ENCODE measurements around the gene TNNT2.

The TNNT2 gene

DNA sequence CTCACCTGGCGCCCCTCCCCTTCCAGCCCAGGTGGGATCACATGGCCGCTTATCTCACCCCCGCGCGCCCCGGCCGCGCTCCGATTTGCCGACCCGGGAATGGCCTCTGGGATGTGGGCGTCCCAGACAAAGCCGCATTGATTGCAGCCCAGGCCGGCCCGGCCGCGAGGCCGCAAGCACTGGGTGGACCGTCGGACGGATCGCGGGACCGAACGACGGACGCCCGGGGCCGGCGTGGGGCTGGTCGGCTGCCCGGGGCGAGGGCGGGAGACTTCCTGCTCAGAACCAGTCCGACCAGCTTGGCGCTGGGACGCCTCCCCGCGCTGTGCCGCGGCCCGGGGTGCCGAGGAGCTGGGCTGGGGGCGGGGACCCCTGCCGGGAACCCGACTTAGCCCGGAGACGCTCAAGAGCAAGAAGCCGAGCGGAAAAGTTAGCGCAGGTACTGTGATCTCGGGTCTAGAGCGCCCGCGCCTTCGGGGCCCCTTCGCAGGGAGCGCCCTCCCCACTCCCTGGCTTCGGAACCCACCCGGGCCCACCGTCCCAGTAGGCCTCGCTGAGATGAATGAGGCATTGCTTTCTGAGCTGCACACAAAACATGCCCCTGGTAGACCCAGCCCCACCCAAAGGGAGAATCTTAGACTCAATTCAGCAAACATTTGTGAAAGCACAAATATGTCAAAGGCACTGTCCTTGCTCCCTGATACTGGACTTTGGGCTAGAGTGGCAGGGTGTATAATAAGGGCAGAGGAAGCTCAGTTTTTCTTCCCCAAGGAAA is 22.1 kb upstream of the TNNT2 start:
- Histone ChIP-seq H3K9ac (no peak overlapping the region), H4K20me1 (ENCODE audit: insufficient read depth) (no peaks in the 10 kb centered on the region), H3K36me3 (ENCODE audit: insufficient read depth) (no peaks in the 10 kb centered on the region), H3K27me3 (ENCODE audit: insufficient read depth, low read depth) (peaks cover 9% of the 10 kb centered on the region), H3K4me3 (IDR thresholded peaks at IDR 0.05; ENCODE audit: insufficient read depth, low read depth, low read length) (no peak overlapping the region), H3K79me2 (ENCODE audit: insufficient read depth, low read depth) (no peaks in the 10 kb centered on the region), H2AFZ (ENCODE audit: low read depth) (no peak overlapping the region), H3K4me2 (no peak overlapping the region), H3K27ac (no peak overlapping the region), H3K4me1 (ENCODE audit: low read depth, poor library complexity, severe bottlenecking) (no peaks in the 10 kb centered on the region)
- TF ChIP-seq CTCF (conservative IDR thresholded peaks at IDR 0.05; ENCODE audit: low read depth, low read length), result no peak

- Histone ChIP-seq H3K4me1 (ENCODE audit: low read depth, poor library complexity, severe bottlenecking) (no peaks in the 10 kb centered on the region), H3K27ac (no peak within 1 kb of the TSS), H2AFZ (ENCODE audit: low read depth) (no peak within 1 kb of the TSS), H3K79me2 (ENCODE audit: insufficient read depth, low read depth) (no peaks in the 10 kb centered on the region), H4K20me1 (ENCODE audit: insufficient read depth) (no peaks in the 10 kb centered on the region), H3K27me3 (ENCODE audit: insufficient read depth, low read depth) (peaks cover 9% of the 10 kb centered on the region), H3K4me2 (no peak within 1 kb of the TSS), H3K9ac (no peak within 1 kb of the TSS), H3K36me3 (ENCODE audit: insufficient read depth) (no peaks in the 10 kb centered on the region), H3K4me3 (IDR thresholded peaks at IDR 0.05; ENCODE audit: insufficient read depth, low read depth, low read length) (no peak within 1 kb of the TSS)
- no peak for TF ChIP-seq CTCF (conservative IDR thresholded peaks at IDR 0.05; ENCODE audit: low read depth, low read length)
Observed at GRCh38 chr1:201399018-201399351, 21.5 kb upstream of the TNNT2 start, which contains the start of gene LAD1. Gene LAD1 (minus strand): TSS chr1:201399324. CDS start chr1:201399306, 18 bp downstream.

GRCh38 chr1:201397675-201398074 is 20.2 kb upstream of the TNNT2 start:
- TF ChIP-seq CTCF (conservative IDR thresholded peaks at IDR 0.05; ENCODE audit: low read depth, low read length), result no peak
- Histone ChIP-seq H3K27ac (no peak overlapping the region), H3K4me3 (IDR thresholded peaks at IDR 0.05; ENCODE audit: insufficient read depth, low read depth, low read length) (no peak overlapping the region), H3K4me2 (no peak overlapping the region), H3K9ac (no peak overlapping the region), H3K79me2 (ENCODE audit: insufficient read depth, low read depth) (no peaks in the 10 kb centered on the region), H3K27me3 (ENCODE audit: insufficient read depth, low read depth) (peaks cover 9% of the 10 kb centered on the region), H4K20me1 (ENCODE audit: insufficient read depth) (no peaks in the 10 kb centered on the region), H3K36me3 (ENCODE audit: insufficient read depth) (no peaks in the 10 kb centered on the region), H3K4me1 (ENCODE audit: low read depth, poor library complexity, severe bottlenecking) (no peaks in the 10 kb centered on the region), H2AFZ (ENCODE audit: low read depth) (no peak overlapping the region)

GRCh38 chr1:201396861-201397464 is 19.5 kb upstream of the TNNT2 start:
- H3K27ac ChIP-seq, result no peak overlapping the region
- no peak overlapping the region for H2AFZ ChIP-seq (ENCODE audit: low read depth)
- H4K20me1 ChIP-seq (ENCODE audit: insufficient read depth), result no peaks in the 10 kb centered on the region
- no peaks in the 10 kb centered on the region for H3K4me1 ChIP-seq (ENCODE audit: low read depth, poor library complexity, severe bottlenecking)
- H3K27me3 ChIP-seq (ENCODE audit: insufficient read depth, low read depth), result peaks cover 5% of the 10 kb centered on the region
- no peaks in the 10 kb centered on the region for H3K79me2 ChIP-seq (ENCODE audit: insufficient read depth, low read depth)
- no peak overlapping the region for H3K4me3 ChIP-seq (IDR thresholded peaks at IDR 0.05; ENCODE audit: insufficient read depth, low read depth, low read length)
- H3K4me2 ChIP-seq, result no peak overlapping the region
- H3K36me3 ChIP-seq (ENCODE audit: insufficient read depth), result no peaks in the 10 kb centered on the region
- H3K9ac ChIP-seq, result no peak overlapping the region
- TF ChIP-seq CTCF (conservative IDR thresholded peaks at IDR 0.05; ENCODE audit: low read depth, low read length), result no peak
